Progenitor cell of endocrine pancreas (in vitro differentiated cells): ENCODE measurements around the gene SLC25A29. TPM values are rescaled to one million over a fixed set of nuclear protein-coding genes. Genes with fewer than 3 reads are reported as not detected.
"Not testable (repeated sequence)": the region's sequence is repeated elsewhere in the genome, so short reads cannot be mapped to it uniquely, and the experiment has no call there.

Experiments
- DNase-seq: peaks from one replicate; pipeline ENCODE4 v3.0.0; 2021; ENCODE audit warnings: low spot score; ENCODE audit not compliant: unreplicated experiment
- H3K27ac Mint-ChIP-seq: 2 replicates; pipeline ENCODE4 v1.8.0; 2021; ENCODE audit warnings: mild to moderate bottlenecking, moderate library complexity, mixed read lengths
- H3K27me3 Mint-ChIP-seq: 2 replicates; pipeline ENCODE4 v1.8.0; 2021; ENCODE audit warnings: mixed read lengths
- H3K36me3 Mint-ChIP-seq: 2 replicates; pipeline ENCODE4 v1.8.0; 2022; ENCODE audit warnings: mixed read lengths; ENCODE audit not compliant: insufficient read depth
- H3K4me1 Mint-ChIP-seq: 2 replicates; pipeline ENCODE4 v1.8.0; 2021; ENCODE audit warnings: low read depth, mixed read lengths
- H3K4me3 Mint-ChIP-seq: 2 replicates; pipeline ENCODE4 v1.8.0; 2021; ENCODE audit warnings: low read depth, mild to moderate bottlenecking, moderate library complexity, mixed read lengths
- H3K9me3 Mint-ChIP-seq: 2 replicates; pipeline ENCODE4 v1.8.0; 2021; ENCODE audit warnings: low read depth, mixed read lengths
- CTCF ChIP-seq: fragments of 200-600 bp; sonication (generic); IDR thresholded peaks from one replicate; pipeline ENCODE4 v1.5.0; 2021; ENCODE audit warnings: antibody characterized with exemption, mild to moderate bottlenecking; ENCODE audit not compliant: unreplicated experiment
- total RNA-seq: library from RNA; stranded (reverse); gene quantifications from 2 replicates; pipeline ENCODE4 v1.2.1, GENCODE V29; 2021

The SLC25A29 gene
- total RNA-seq, 1 donor from 2014 or later, result 236 TPM

DNA sequence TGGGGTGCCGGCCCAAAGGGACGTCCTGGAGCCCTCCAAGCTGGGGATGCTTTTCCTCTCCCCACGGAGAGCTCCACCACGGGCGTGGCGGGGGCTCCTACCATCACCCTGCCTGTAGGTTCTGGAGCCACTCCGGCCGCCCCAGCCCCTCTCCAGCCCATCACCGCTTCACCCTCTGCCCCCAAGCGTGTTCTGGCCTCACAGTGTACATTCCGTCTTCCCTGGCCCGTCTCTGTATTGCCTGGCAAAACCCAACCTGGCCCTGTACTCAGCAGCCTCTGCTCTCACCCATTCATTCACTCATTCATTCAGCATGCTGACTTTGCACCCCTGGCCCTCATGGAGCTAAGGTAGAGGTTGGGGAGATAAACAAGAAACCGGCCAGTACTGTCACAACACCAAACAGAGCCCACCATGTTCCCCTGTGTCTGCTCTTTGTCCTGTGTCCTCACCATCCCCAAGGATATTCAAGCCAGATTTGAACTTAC, 20.3 kb downstream of the SLC25A29 start:
- Mint-ChIP-seq H3K4me3 (peak overlapping the region; percentile 66), H3K36me3 (no peaks in the 10 kb centered on the region), H3K9me3 (no peaks in the 10 kb centered on the region), H3K4me1 (peaks cover 9% of the 10 kb centered on the region), H3K27me3 (no peaks in the 10 kb centered on the region), H3K27ac (peak overlapping the region; percentile 55)
- no peak for TF ChIP-seq CTCF
- no peak for DNase-seq

GRCh38 chr14:100285021-100285912, 21.0 kb downstream of the SLC25A29 start:
- Mint-ChIP-seq H3K27me3 (no peaks in the 10 kb centered on the region), H3K36me3 (no peaks in the 10 kb centered on the region), H3K4me3 (peak overlapping the region; percentile 66), H3K9me3 (no peaks in the 10 kb centered on the region), H3K27ac (no peak overlapping the region), H3K4me1 (peaks cover 13% of the 10 kb centered on the region)
- TF ChIP-seq CTCF, result peak; percentile 70
- DNase-seq, result peak; percentile 72

- TF ChIP-seq CTCF, result no peak
Observed at GRCh38 chr14:100283984-100284881, 22.0 kb downstream of the SLC25A29 start.

DNA sequence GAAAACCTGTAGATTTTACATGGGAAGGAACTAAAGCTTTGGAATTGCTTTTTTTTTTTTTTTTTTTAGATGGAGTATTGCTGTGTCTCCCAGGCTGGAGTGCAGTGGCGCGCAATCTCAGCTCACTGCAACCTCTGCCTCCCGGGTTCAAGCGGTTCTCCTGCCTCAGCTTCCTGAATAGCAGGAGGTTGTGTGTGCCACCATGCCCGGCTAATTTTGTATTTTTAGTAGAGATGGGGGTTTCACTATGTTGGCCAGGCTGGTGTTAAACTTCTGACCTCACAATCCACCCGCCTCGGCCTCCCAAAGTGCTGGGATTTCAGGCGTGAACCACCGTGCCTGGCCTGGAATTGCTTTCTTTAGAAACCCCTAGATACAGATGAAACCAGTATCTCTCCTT, 22.8 kb downstream of the SLC25A29 start:
- peaks cover 26% of the 10 kb centered on the region for H3K4me1 Mint-ChIP-seq
- not testable (repeated sequence) for H3K4me3 Mint-ChIP-seq, H3K27ac Mint-ChIP-seq, H3K9me3 Mint-ChIP-seq, H3K36me3 Mint-ChIP-seq, H3K27me3 Mint-ChIP-seq, DNase-seq

More at GRCh38 chr14:100283984-100284881, 22.0 kb downstream of the SLC25A29 start:
- Mint-ChIP-seq H3K36me3 (no peaks in the 10 kb centered on the region), H3K27me3 (no peaks in the 10 kb centered on the region), H3K9me3 (no peaks in the 10 kb centered on the region), H3K4me3 (peak overlapping the region; percentile 52), H3K27ac (peak overlapping the region; percentile 89), H3K4me1 (peaks cover 19% of the 10 kb centered on the region)
- DNase-seq, result no peak

DNA sequence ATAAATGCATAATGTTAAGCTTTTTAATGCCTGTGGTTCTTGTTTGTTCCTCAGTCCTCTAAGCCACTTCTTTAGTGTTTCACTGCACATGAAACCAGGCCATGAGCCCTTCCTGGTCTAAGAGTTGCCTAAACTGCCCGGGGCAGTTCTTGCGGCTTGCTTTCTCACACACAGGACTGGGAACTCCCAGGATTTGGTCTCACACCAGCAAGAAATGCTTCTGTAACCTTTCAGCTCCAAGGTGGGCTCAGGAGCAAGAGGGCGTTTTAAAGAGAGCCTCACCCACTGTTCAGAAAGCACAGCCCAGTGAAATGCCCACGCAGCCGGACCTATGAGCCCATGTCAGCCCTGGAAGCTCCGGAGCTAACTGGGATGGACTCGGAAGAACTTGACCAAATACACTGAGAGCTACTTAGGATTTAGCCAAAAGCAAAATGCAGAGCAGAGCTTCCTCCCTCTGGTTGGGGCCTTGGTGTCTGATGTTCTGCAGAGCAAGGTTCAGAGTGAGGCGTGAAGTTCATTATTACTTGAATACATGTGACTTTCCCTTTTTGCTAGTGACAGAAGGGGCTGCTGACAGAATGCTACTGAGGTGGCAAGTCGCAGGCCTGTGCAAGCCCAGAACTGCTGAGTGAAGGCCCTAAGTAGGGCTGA, 23.4 kb downstream of the SLC25A29 start:
- Mint-ChIP-seq H3K27ac (no peak overlapping the region), H3K36me3 (no peaks in the 10 kb centered on the region)

More for the DNA sequence above, 23.4 kb downstream of the SLC25A29 start:
- no peaks in the 10 kb centered on the region for H3K27me3 Mint-ChIP-seq
- TF ChIP-seq CTCF, result no peak
- H3K4me3 Mint-ChIP-seq, result no peak overlapping the region
- DNase-seq, result no peak
- peaks cover 27% of the 10 kb centered on the region for H3K4me1 Mint-ChIP-seq
- no peaks in the 10 kb centered on the region for H3K9me3 Mint-ChIP-seq
